ENCODE results near the gene CD34.

The CD34 gene

DNA sequence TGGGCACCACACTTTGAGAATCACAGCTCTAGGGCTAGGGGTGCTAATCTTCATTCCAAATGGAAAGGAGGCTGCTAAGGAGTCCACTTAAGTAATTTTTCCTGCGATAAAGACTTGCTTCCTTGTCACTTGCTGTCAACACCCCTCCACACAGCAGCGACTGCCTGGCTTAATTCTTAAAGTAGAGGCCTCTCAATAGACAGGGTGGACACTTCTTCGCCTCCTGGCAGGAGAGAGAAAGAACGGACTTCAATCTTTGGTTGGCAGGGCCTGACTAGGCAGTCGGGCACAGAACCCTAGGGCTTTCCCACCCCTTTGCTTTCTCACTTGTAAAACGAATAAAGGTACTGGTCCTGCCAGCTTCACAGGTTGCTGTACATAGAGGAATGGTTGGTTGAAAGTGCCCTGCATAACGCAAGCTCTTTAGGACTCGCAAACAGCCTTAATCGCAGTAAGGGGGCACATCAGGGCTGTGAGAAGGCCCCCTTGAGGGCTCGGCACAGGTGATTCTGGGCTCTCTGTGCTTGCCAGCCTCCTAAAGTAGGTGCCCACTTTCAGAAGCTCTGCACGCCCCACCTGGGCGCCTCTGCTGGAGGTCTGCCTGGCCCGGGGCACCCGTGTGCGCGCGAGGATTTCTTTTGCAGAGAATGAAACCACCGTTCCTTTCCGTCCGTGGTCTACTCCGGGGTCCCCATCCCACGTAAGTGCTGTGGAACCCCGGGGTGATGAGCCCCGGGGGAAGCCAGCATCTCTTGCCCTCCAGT lies 47.6 kb upstream of the CD34 start (continued):
- TF ChIP-seq SNAI2 (CRISPR knock-in tag; IDR thresholded peaks at IDR 0.05), result no peak

DNA sequence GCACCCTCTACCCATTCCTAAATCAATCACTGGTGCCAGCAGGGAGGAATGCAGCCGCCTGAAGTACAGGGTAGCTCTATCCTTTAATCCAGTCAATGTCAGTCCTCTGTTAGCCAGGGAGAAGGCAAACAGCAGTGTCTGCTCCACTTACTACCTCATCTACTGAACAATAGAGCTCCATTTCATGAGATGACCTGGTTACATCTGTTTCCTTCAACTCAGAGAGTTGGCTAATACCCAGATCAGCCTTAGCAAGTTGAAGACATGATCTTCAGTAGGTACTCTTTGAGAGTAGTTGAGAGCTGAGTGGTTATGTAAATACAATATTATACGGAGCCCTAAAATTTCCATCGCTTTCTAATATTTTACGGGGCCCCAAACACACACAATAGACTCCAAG lies 46.1 kb upstream of the CD34 start:
- no peak for ATAC-seq
- TF ChIP-seq OSR1 (CRISPR knock-in tag; IDR thresholded peaks at IDR 0.05), result no peak
- TF ChIP-seq PPARA (CRISPR knock-in tag; IDR thresholded peaks at IDR 0.05; ENCODE audit: borderline replicate concordance), result no peak
- no peak for TF ChIP-seq ZNF70 (CRISPR knock-in tag; IDR thresholded peaks at IDR 0.05)
- TF ChIP-seq ZNF8 (CRISPR knock-in tag; IDR thresholded peaks at IDR 0.05), result no peak
- no peak for TF ChIP-seq CSDC2 (CRISPR knock-in tag; IDR thresholded peaks at IDR 0.05)
- no peak for TF ChIP-seq ZNF565 (CRISPR knock-in tag; conservative IDR thresholded peaks at IDR 0.05; ENCODE audit: low read depth)
- no peak for TF ChIP-seq SNAI2 (CRISPR knock-in tag; IDR thresholded peaks at IDR 0.05)
- TF ChIP-seq, protein P1, sequence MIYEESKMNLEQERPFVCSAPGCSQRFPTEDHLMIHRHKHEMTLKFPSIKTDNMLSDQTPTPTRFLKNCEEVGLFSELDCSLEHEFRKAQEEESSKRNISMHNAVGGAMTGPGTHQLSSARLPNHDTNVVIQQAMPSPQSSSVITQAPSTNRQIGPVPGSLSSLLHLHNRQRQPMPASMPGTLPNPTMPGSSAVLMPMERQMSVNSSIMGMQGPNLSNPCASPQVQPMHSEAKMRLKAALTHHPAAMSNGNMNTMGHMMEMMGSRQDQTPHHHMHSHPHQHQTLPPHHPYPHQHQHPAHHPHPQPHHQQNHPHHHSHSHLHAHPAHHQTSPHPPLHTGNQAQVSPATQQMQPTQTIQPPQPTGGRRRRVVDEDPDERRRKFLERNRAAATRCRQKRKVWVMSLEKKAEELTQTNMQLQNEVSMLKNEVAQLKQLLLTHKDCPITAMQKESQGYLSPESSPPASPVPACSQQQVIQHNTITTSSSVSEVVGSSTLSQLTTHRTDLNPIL (CRISPR knock-in tag; IDR thresholded peaks at IDR 0.05; ENCODE audit: low read depth), result no peak
- no peak for TF ChIP-seq ZC3H10 (CRISPR knock-in tag; IDR thresholded peaks at IDR 0.05)
- TF ChIP-seq ESRRG (CRISPR knock-in tag; IDR thresholded peaks at IDR 0.05), result no peak
- TF ChIP-seq, protein P2, sequence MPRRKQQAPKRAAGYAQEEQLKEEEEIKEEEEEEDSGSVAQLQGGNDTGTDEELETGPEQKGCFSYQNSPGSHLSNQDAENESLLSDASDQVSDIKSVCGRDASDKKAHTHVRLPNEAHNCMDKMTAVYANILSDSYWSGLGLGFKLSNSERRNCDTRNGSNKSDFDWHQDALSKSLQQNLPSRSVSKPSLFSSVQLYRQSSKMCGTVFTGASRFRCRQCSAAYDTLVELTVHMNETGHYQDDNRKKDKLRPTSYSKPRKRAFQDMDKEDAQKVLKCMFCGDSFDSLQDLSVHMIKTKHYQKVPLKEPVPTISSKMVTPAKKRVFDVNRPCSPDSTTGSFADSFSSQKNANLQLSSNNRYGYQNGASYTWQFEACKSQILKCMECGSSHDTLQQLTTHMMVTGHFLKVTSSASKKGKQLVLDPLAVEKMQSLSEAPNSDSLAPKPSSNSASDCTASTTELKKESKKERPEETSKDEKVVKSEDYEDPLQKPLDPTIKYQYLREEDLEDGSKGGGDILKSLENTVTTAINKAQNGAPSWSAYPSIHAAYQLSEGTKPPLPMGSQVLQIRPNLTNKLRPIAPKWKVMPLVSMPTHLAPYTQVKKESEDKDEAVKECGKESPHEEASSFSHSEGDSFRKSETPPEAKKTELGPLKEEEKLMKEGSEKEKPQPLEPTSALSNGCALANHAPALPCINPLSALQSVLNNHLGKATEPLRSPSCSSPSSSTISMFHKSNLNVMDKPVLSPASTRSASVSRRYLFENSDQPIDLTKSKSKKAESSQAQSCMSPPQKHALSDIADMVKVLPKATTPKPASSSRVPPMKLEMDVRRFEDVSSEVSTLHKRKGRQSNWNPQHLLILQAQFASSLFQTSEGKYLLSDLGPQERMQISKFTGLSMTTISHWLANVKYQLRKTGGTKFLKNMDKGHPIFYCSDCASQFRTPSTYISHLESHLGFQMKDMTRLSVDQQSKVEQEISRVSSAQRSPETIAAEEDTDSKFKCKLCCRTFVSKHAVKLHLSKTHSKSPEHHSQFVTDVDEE (CRISPR knock-in tag; IDR thresholded peaks at IDR 0.05), result no peak
- no peak for TF ChIP-seq GLIS3 (CRISPR knock-in tag; IDR thresholded peaks at IDR 0.05)
- no peak for TF ChIP-seq ZFP30 (CRISPR knock-in tag; IDR thresholded peaks at IDR 0.05)
- TF ChIP-seq BACH2 (CRISPR knock-in tag; IDR thresholded peaks at IDR 0.05; ENCODE audit: borderline replicate concordance), result no peak
- TF ChIP-seq, protein P3, sequence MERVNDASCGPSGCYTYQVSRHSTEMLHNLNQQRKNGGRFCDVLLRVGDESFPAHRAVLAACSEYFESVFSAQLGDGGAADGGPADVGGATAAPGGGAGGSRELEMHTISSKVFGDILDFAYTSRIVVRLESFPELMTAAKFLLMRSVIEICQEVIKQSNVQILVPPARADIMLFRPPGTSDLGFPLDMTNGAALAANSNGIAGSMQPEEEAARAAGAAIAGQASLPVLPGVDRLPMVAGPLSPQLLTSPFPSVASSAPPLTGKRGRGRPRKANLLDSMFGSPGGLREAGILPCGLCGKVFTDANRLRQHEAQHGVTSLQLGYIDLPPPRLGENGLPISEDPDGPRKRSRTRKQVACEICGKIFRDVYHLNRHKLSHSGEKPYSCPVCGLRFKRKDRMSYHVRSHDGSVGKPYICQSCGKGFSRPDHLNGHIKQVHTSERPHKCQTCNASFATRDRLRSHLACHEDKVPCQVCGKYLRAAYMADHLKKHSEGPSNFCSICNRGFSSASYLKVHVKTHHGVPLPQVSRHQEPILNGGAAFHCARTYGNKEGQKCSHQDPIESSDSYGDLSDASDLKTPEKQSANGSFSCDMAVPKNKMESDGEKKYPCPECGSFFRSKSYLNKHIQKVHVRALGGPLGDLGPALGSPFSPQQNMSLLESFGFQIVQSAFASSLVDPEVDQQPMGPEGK (CRISPR knock-in tag; IDR thresholded peaks at IDR 0.05; ENCODE audit: borderline replicate concordance), result no peak
- TF ChIP-seq, protein P4, sequence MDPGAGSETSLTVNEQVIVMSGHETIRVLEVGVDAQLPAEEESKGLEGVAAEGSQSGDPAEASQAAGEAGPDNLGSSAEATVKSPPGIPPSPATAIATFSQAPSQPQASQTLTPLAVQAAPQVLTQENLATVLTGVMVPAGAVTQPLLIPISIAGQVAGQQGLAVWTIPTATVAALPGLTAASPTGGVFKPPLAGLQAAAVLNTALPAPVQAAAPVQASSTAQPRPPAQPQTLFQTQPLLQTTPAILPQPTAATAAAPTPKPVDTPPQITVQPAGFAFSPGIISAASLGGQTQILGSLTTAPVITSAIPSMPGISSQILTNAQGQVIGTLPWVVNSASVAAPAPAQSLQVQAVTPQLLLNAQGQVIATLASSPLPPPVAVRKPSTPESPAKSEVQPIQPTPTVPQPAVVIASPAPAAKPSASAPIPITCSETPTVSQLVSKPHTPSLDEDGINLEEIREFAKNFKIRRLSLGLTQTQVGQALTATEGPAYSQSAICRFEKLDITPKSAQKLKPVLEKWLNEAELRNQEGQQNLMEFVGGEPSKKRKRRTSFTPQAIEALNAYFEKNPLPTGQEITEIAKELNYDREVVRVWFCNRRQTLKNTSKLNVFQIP (CRISPR knock-in tag; IDR thresholded peaks at IDR 0.05; ENCODE audit: borderline replicate concordance, low read depth), result no peak
- TF ChIP-seq TCF4 (CRISPR knock-in tag; IDR thresholded peaks at IDR 0.05; ENCODE audit: borderline replicate concordance), result no peak
- TF ChIP-seq TOX (CRISPR knock-in tag; IDR thresholded peaks at IDR 0.05; ENCODE audit: borderline replicate concordance), result no peak
- no peak for TF ChIP-seq ARNTL (CRISPR knock-in tag; IDR thresholded peaks at IDR 0.05; ENCODE audit: borderline replicate concordance, low read depth)

DNA sequence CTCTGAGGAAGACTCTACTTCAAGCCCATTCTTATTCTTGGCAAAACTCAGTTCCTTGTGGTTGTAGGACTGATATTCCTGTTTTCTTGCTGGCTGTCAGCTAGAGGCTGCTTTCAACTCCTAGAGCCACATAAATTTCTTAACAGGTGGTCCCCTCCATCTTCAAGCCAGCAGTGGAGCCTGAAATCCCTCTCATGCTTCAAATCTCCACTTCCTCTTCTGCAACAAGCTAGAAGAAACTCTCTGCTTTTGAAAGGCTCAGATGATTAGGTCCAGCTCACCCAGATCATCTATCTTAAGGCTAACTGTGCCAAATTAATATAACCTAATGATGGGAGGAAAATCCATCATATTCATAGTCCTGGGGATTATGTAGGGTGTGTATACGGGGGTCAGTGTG lies 43.2 kb upstream of the CD34 start:
- TF ChIP-seq CSDC2 (CRISPR knock-in tag; IDR thresholded peaks at IDR 0.05), result no peak
- no peak for TF ChIP-seq ZFP30 (CRISPR knock-in tag; IDR thresholded peaks at IDR 0.05)
- TF ChIP-seq ZNF70 (CRISPR knock-in tag; IDR thresholded peaks at IDR 0.05), result no peak
- TF ChIP-seq BACH2 (CRISPR knock-in tag; IDR thresholded peaks at IDR 0.05; ENCODE audit: borderline replicate concordance), result no peak
- TF ChIP-seq ZNF565 (CRISPR knock-in tag; conservative IDR thresholded peaks at IDR 0.05; ENCODE audit: low read depth), result no peak
- TF ChIP-seq ARNTL (CRISPR knock-in tag; IDR thresholded peaks at IDR 0.05; ENCODE audit: borderline replicate concordance, low read depth), result no peak
- no peak for TF ChIP-seq OSR1 (CRISPR knock-in tag; IDR thresholded peaks at IDR 0.05)
- no peak for TF ChIP-seq ZNF8 (CRISPR knock-in tag; IDR thresholded peaks at IDR 0.05)
- TF ChIP-seq, protein P3 (CRISPR knock-in tag; IDR thresholded peaks at IDR 0.05; ENCODE audit: borderline replicate concordance), result no peak
- TF ChIP-seq ZFP3 (CRISPR knock-in tag; IDR thresholded peaks at IDR 0.05), result no peak
- TF ChIP-seq, protein P4 (CRISPR knock-in tag; IDR thresholded peaks at IDR 0.05; ENCODE audit: borderline replicate concordance, low read depth), result no peak
- TF ChIP-seq TOX (CRISPR knock-in tag; IDR thresholded peaks at IDR 0.05; ENCODE audit: borderline replicate concordance), result no peak
- no peak for ATAC-seq

All from SK-N-SH treated with all-trans-retinoic acid at 6 μM for 48 hours (cell line).